Stimulated activated CD8-positive, alpha-beta memory T cell treated with anti-CD3 and anti-CD28 coated beads, Interleukin-7, amount 100 ng/mL, for 4 hours (primary cell): ENCODE measurements around the gene SEPTIN2.
"Not testable (repeated sequence)": the region's sequence is repeated elsewhere in the genome, so short reads cannot be mapped to it uniquely, and the experiment has no call there.

Experiments
- DNase-seq, 2 donors: peaks; one replicate each; pipeline ENCODE4 v3.0.0-alpha.2; 2020; ENCODE audit warnings: low read depth in 2 of 2

SEPTIN2 gene

GRCh38 chr2:241315879-241316631, at the start of gene SEPTIN2:
Gene SEPTIN2, plus strand, starts transcription at chr2:241315925. Its CDS starts 8,308 bp downstream, at chr2:241324233.
- peak; percentile 49 to 75 for DNase-seq

GRCh38 chr2:241267249-241268067, 48.3 kb upstream of the SEPTIN2 start:
- no peak for DNase-seq

- DNase-seq, result no peak
Measured at GRCh38 chr2:241268306-241268705, 47.4 kb upstream of the SEPTIN2 start.

GRCh38 chr2:241268716-241269445, 46.8 kb upstream of the SEPTIN2 start:
- no peak for DNase-seq

GRCh38 chr2:241269707-241270520, 45.8 kb upstream of the SEPTIN2 start:
- no peak for DNase-seq

GRCh38 chr2:241270531-241270930, 45.2 kb upstream of the SEPTIN2 start:
- DNase-seq, result no peak

- DNase-seq, result peak; percentile 36 to 55
Measured at GRCh38 chr2:241271706-241272302, 43.9 kb upstream of the SEPTIN2 start.

- DNase-seq, result peak; percentile 17 to 54
Measured at GRCh38 chr2:241272303-241273209, 43.2 kb upstream of the SEPTIN2 start.

- no peak for DNase-seq
Measured at GRCh38 chr2:241273210-241274020, 42.3 kb upstream of the SEPTIN2 start.

GRCh38 chr2:241274127-241274526, 41.6 kb upstream of the SEPTIN2 start:
- no peak for DNase-seq

GRCh38 chr2:241275504-241275903, 40.2 kb upstream of the SEPTIN2 start:
- DNase-seq, result no peak

- no peak for DNase-seq
Measured at GRCh38 chr2:241275910-241276309, 39.8 kb upstream of the SEPTIN2 start.

GRCh38 chr2:241278306-241278705, 37.4 kb upstream of the SEPTIN2 start:
- not testable (repeated sequence) for DNase-seq

GRCh38 chr2:241279413-241279812, 36.3 kb upstream of the SEPTIN2 start:
- no peak for DNase-seq

GRCh38 chr2:241279828-241280227, 35.9 kb upstream of the SEPTIN2 start:
- no peak for DNase-seq

GRCh38 chr2:241280291-241280690, 35.4 kb upstream of the SEPTIN2 start:
- no peak for DNase-seq

- no peak for DNase-seq
Measured at GRCh38 chr2:241282555-241282954, 33.2 kb upstream of the SEPTIN2 start.

- DNase-seq, result no peak
Measured at GRCh38 chr2:241285596-241285995, 30.1 kb upstream of the SEPTIN2 start.
